GM21526 (cell line): ENCODE results near the gene VSIG1.
A peak's percentile ranks its signal among the peaks of the same experiment; 100 is the strongest.

Source experiments
- ATAC-seq: cut with Tn5 transposase; IDR thresholded peaks from one replicate; pipeline ENCODE4 v1.9.1; 2021; ENCODE audit warnings: moderate library complexity; ENCODE audit not compliant: unreplicated experiment, low FRiP score

Gene VSIG1

GRCh38 chrX:108064001-108064400, 19.1 kb downstream of the VSIG1 start:
- ATAC-seq = no peak

- no peak for ATAC-seq
These were observed 19.7 kb downstream of the VSIG1 start for GRCh38 chrX:108064613-108065012.

DNA sequence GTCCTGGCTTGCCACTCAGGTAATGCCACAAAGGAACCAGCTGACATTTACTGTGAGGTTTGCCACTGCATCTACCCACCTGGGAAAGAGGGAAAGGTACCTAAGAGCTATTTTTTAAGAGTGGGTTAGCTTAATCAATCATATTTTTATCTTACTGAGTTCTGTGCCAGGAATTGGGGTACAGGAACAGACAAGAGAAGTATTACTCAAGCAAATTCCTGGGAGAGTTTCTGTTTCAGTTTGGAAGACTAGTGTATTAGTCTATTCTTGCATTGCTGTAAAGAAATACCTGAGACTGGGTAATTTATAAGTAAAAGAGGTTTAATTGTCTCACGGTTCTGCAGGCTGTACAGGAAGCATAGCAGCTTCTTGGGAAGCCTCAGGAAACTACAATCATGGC, 23.3 kb downstream of the VSIG1 start:
- ATAC-seq = no peak

- no peak for ATAC-seq
These were observed 26.0 kb downstream of the VSIG1 start for GRCh38 chrX:108070891-108071290.

DNA sequence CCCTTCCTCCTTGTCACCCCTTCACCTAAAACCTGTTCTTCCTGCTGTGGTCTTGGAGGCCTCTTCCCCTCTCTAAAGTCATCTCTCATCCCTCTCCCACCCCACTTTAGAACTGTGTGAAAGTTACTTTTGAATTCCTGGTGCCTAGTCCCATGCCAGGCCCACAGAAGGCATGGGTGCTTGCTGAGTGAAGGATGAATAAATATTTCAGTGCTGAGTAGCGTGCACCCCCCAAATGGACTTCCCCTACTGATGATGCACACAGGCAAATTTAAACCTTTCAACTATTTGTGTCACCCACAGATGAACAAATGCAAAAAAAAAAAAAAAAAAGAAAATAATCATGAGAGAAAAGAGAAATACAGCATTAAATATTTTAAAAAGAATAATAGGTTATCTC, 26.7 kb downstream of the VSIG1 start:
- ATAC-seq = no peak

DNA sequence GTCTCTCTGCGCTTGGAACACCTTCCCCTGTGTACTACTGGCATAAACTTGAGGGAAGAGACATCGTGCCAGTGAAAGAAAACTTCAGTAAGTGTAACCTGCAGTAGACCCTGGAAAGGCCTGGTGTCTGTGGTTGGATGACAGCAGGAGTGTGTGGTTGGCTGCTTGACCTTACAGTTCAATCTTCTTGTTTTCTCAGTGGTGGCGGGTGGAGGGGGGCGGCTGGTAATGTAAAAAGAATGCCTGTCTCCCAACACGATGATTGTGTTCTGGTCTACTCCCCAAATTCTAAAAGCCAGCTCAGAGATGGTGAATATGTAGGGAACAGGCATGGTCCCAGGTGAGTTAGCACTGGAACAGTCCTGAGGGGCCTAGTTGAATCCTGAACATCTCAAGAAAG, 27.9 kb downstream of the VSIG1 start:
- no peak for ATAC-seq

- ATAC-seq = no peak
These were observed 36.2 kb downstream of the VSIG1 start for GRCh38 chrX:108081110-108081509.

DNA sequence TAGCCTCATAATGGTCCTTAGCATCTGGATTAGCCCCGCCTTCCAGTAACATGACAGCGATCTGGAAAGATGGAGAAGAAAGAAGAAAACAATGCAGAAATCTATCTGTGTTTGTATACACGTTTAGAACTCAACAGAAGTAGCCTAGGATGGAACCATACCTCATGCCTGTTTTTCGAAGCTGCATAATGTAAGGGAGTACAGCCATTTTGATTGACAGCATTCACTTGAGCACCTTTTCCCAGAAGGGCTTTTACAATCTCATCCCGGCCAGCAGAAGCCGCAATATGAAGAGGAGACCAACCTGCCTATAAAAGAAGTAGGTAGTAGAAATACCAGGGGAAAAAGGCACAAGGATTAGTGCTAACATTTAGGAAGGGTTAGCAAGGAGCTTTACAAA, 42.9 kb downstream of the VSIG1 start:
- ATAC-seq = no peak

DNA sequence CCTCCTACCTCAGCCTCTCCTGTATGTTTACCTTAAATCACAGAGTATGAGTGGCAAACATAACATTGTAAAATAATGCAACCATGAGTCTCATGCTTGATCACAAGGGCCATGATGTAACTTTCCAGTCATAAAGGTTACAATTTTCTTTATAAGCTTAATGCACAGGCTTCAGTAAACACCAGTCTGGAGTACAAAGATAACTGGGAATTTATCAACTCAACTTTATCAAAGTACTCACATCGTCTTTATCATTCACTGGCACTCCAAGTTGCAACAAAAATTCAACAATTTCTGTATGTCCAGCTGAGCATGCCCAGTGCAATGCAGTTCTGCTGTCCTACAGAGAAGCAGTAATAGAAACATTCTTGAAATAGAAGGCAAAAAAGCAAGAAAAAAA, 43.6 kb downstream of the VSIG1 start:
- ATAC-seq = no peak

GRCh38 chrX:108090491-108091263, 45.8 kb downstream of the VSIG1 start:
- ATAC-seq = peak; percentile 1

- peak; percentile 96 for ATAC-seq
These were observed 46.5 kb downstream of the VSIG1 start, which contains the start of the genes ATG4A and PSMD10 for GRCh38 chrX:108091264-108091877. Gene ATG4A, plus strand, starts transcription at chrX:108091778. Its CDS starts 49 bp downstream, at chrX:108091827. Gene PSMD10, minus strand, starts transcription at chrX:108091542. Its CDS starts 22 bp downstream, at chrX:108091520.

DNA sequence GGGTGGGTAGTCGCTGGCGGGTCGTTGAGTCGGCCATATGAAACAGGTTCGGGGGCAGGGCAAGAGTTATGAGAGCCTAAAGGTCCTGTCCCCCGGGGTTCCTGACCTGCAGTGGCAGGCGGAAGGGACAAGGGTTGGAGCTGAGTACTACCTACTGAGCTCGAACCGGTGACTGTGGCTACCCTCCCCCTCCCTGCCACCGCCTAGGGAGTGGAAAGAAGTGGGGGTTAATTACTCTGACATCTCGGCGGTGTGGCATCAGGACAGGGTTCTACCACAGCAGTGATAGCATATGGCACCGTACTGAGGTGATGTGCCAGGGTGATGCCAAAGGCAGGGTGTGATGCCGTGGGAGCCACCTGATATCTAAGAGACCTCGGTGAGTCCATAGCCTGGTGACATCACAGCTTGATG, 47.0 kb downstream of the VSIG1 start:
- peak; percentile 37 for ATAC-seq

GRCh38 chrX:108097380-108097779, 52.5 kb downstream of the VSIG1 start:
- no peak for ATAC-seq

DNA sequence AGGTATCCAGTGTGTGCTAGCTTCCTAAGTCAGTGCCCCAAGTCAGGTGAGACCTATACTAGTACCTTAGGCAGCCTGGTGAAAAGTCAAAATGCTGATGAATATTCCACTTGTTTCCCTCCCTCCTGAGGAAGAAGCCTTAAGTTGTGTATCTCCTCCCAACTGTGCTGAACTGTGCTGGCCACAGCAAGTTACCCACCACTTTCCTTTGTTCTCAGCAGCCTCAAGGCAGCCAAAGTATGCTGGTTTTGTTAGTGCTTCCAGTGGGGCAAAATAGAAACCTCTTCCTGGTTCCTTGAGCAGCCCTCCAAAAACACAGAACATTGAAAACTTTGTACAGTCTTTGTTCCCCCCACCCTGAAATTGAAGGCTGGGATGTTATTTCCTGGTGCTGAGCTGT, 60.6 kb downstream of the VSIG1 start:
- ATAC-seq = no peak

GRCh38 chrX:108114541-108114940, 69.7 kb downstream of the VSIG1 start:
- no peak for ATAC-seq

GRCh38 chrX:108117988-108118387, 73.1 kb downstream of the VSIG1 start:
- ATAC-seq = no peak

- ATAC-seq = no peak
These were observed 76.4 kb downstream of the VSIG1 start for GRCh38 chrX:108121291-108121690.

- ATAC-seq = no peak
These were observed 77.9 kb downstream of the VSIG1 start for GRCh38 chrX:108122748-108123147.

DNA sequence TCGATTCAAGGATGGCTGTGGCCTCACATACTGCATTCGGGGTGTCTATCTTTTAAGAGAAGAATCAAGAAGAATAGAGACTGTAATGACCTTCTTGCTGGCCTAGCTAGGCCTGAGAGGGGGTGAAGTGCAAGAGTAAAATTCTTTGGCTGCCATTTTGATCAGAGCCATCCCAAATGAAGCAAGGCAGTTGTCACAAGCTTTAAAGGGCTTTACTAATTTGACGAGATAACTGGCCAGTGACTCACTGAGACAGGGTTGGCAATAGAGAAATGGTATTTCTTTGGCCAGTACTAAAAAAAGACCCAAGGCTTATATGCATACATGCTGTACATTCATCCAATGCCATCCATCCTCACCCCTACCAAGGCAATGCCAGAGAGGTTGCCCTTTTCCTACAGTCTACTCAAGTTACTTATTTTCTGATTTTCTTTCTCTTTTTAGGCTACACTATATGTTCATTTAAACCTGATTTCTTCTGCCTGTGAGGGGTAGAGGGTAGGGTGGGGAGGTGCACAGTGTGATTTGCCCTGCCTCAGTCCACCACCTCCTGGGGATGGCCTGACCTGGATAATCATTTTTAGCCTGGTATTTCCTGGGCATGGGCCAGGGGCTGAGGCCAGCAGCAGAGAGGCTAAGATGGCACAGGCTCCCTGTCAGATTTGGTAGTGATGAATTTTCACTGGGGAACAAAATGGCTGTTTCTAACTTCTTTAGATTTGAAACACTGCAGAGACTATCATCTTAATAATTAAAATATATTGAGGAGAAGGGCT, 78.9 kb downstream of the VSIG1 start:
- ATAC-seq = no peak

DNA sequence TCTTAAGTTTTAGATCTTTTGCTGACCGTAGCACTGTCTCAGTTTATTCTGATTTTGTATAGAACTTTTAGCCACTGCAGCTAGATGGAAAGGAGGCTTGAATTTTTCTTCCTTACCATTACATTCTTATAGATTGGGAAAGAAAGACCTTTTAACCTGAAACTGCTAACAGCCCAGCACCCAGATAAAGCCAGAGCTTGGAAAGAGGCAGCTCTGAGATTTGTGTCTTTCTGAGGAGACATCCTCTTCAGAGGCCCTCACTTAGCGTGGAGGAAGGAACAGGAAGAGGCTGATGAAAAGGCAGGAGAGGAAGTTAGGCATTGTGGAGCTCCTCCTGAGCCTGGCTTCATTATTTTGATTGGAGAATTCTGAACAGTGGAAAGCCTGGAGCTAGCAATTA, 81.8 kb downstream of the VSIG1 start:
- no peak for ATAC-seq

GRCh38 chrX:108127152-108127551, 82.3 kb downstream of the VSIG1 start:
- ATAC-seq = no peak
